Activated naive CD4-positive, alpha-beta T cell treated with anti-CD3 and anti-CD28 coated beads for 36 hours (primary cell): Measurements from ENCODE around the gene TCF12. TPM values are rescaled to one million over a fixed set of nuclear protein-coding genes. Genes with fewer than 3 reads are reported as not detected.

ENCODE experiments used
- CTCF ChIA-PET: fragments of 350-600 bp; sonication (Branson Sonifier 250); formaldehyde crosslinking; loops from one replicate; lab custom pipeline; 2021; ENCODE audit warnings: antibody characterized with exemption; lab: Charles Lee
- DNase-seq: peaks from one replicate; pipeline ENCODE4 v3.0.0-alpha.2; 2020
- H3K27ac Mint-ChIP-seq: one replicate; pipeline ENCODE4 v1.8.0; 2021; ENCODE audit warnings: mild to moderate bottlenecking, mixed read lengths
- H3K27me3 Mint-ChIP-seq: one replicate; pipeline ENCODE4 v1.8.0; 2021; ENCODE audit warnings: low read depth, mixed read lengths
- H3K36me3 Mint-ChIP-seq: one replicate; pipeline ENCODE4 v1.8.0; 2021; ENCODE audit warnings: low read depth, mixed read lengths
- H3K4me1 Mint-ChIP-seq: one replicate; pipeline ENCODE4 v1.8.0; 2021; ENCODE audit warnings: low read depth, mixed read lengths
- H3K4me3 Mint-ChIP-seq: one replicate; pipeline ENCODE4 v1.8.0; 2021; ENCODE audit warnings: mild to moderate bottlenecking, moderate library complexity, mixed read lengths
- H3K9me3 Mint-ChIP-seq: one replicate; pipeline ENCODE4 v1.8.0; 2021; ENCODE audit warnings: mixed read lengths
- intact Hi-C: fragments of 100-400 bp; cut with micrococcal nuclease; formaldehyde crosslinking; loops from one replicate; pipeline ENCODE4 v1.15.1; 2023
- total RNA-seq, 2 experiments: library from RNA; stranded (reverse); gene quantifications; one replicate each; pipeline ENCODE4 v1.2.3, GENCODE V29; 2021

TCF12 gene
- total RNA-seq, 2 experiments from 2014 or later, result 65.7 to 70.7 TPM

DNA sequence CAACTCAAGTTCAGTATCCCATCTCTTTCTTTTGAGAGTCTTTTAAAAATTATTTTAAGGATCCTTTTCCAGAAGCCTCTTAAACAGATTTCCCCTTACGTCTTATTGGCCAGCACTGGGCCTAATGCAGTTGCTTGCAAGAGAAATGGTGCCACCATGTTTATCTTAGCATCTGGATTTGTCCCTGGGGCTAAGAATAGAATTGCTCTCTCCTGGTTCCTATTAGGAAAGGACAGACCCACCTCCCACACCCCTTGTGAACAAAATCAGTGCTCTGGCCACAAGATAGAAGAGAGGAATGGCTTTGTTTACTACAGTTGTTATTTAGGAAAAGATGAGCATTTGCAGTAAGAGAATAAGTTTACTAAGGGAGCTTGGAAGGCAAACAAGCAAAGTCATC, 329.6 kb downstream of the TCF12 start:
- no peaks in the 10 kb centered on the region for H3K27me3 Mint-ChIP-seq
- no peak overlapping the region for H3K4me3 Mint-ChIP-seq
- H3K9me3 Mint-ChIP-seq, result no peaks in the 10 kb centered on the region
- H3K27ac Mint-ChIP-seq, result no peak overlapping the region
- H3K4me1 Mint-ChIP-seq, result no peaks in the 10 kb centered on the region
- DNase-seq, result no peak
- CTCF ChIA-PET, result no interaction called here
- peaks cover 22% of the 10 kb centered on the region for H3K36me3 Mint-ChIP-seq
- intact Hi-C loops, result no loop called here

GRCh38 chr15:57251308-57251707, 332.9 kb downstream of the TCF12 start:
- CTCF ChIA-PET, result no interaction called here
- H3K27me3 Mint-ChIP-seq, result no peaks in the 10 kb centered on the region

DNA sequence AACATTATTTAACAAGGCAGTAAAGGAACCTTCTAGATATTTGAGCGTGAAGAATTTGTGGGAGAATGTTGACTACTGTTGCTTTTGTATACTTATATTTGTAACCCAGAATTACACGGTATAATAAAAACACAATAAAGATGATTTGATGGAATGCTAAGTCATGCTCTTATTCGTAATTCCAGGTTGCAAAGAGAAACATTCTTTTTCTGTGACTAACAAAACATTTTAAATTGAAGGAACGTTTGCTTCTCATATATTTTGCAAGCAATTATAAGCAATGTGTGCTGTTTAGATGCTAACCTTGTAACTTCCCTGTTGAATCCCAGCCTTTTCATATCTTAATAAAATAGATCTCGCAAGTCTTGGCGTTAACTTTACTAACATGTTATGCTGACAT, 333.5 kb downstream of the TCF12 start:
- no peak overlapping the region for H3K4me3 Mint-ChIP-seq

More at GRCh38 chr15:57251308-57251707, 332.9 kb downstream of the TCF12 start:
- no peak for DNase-seq
- Mint-ChIP-seq H3K9me3 (no peaks in the 10 kb centered on the region), H3K4me3 (no peak overlapping the region), H3K4me1 (no peaks in the 10 kb centered on the region), H3K27ac (no peak overlapping the region), H3K36me3 (peaks cover 19% of the 10 kb centered on the region)
- intact Hi-C loops, result no loop called here

GRCh38 chr15:57253082-57253481, 334.6 kb downstream of the TCF12 start:
- no peak overlapping the region for H3K27ac Mint-ChIP-seq
- intact Hi-C loops, result no loop called here
- no peaks in the 10 kb centered on the region for H3K4me1 Mint-ChIP-seq
- H3K9me3 Mint-ChIP-seq, result no peaks in the 10 kb centered on the region
- CTCF ChIA-PET, result interaction anchor here (0.7 kb wide), 1 partner anchor 212 kb away, joined by 3 read pairs; no protein-coding TSS in a partner anchor
- DNase-seq, result no peak
- H3K4me3 Mint-ChIP-seq, result no peak overlapping the region
- peaks cover 10% of the 10 kb centered on the region for H3K36me3 Mint-ChIP-seq
- H3K27me3 Mint-ChIP-seq, result no peaks in the 10 kb centered on the region

More for the DNA sequence above, 333.5 kb downstream of the TCF12 start:
- Mint-ChIP-seq H3K9me3 (no peaks in the 10 kb centered on the region), H3K4me1 (no peaks in the 10 kb centered on the region), H3K27me3 (no peaks in the 10 kb centered on the region), H3K36me3 (peaks cover 17% of the 10 kb centered on the region), H3K27ac (no peak overlapping the region)
- CTCF ChIA-PET, result interaction anchor here (0.5 kb wide), 1 partner anchor 10 kb away, joined by 3 read pairs; no protein-coding TSS in a partner anchor
- DNase-seq, result no peak
- intact Hi-C loops, result no loop called here

- CTCF ChIA-PET, result interaction anchor here (0.7 kb wide), 1 partner anchor 212 kb away, joined by 3 read pairs; no protein-coding TSS in a partner anchor
- no peak for DNase-seq
- no peak overlapping the region for H3K27ac Mint-ChIP-seq
- H3K36me3 Mint-ChIP-seq, result peaks cover 10% of the 10 kb centered on the region
- no peaks in the 10 kb centered on the region for H3K9me3 Mint-ChIP-seq
- intact Hi-C loops, result no loop called here
- H3K4me3 Mint-ChIP-seq, result no peak overlapping the region
- no peaks in the 10 kb centered on the region for H3K27me3 Mint-ChIP-seq
- no peaks in the 10 kb centered on the region for H3K4me1 Mint-ChIP-seq
Measured at GRCh38 chr15:57253500-57253899, 335.1 kb downstream of the TCF12 start.

DNA sequence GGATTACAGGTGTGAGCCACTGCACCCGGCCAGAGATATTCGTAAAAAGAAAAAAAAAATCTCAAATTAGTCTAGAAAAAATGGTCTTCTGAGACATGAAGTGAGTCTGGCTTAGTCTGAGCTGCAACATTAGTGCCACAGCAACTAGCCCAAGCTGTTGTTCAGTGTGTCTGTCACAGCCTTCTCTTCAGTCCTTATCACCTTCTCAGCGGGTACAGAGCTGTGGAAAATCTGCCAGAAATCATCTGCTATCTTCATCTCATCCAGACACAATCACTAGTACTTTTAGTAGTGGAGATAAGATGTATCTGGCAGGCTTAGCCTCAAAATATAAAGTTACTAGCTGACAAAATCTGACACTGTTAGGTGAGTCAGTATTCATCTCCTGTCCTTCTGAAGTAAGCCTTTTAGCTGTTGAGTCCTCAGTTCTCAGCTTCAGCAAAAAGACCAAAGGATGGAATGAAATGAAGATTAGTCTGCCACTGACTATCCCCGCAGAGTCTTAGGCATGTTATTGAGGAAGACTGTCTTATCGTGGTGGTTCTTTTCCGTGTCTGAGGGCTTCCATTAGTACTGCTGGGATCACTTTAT, 337.4 kb downstream of the TCF12 start:
- intact Hi-C loops, result no loop called here
- DNase-seq, result no peak
- no peak overlapping the region for H3K27ac Mint-ChIP-seq
- CTCF ChIA-PET, result no interaction called here
- H3K4me1 Mint-ChIP-seq, result no peaks in the 10 kb centered on the region
- H3K36me3 Mint-ChIP-seq, result peaks cover 8% of the 10 kb centered on the region
- no peaks in the 10 kb centered on the region for H3K9me3 Mint-ChIP-seq
- H3K4me3 Mint-ChIP-seq, result no peak overlapping the region
- H3K27me3 Mint-ChIP-seq, result no peaks in the 10 kb centered on the region

GRCh38 chr15:57256939-57257338, 338.5 kb downstream of the TCF12 start:
- no peak overlapping the region for H3K27ac Mint-ChIP-seq
- no peaks in the 10 kb centered on the region for H3K4me1 Mint-ChIP-seq
- peaks cover 8% of the 10 kb centered on the region for H3K36me3 Mint-ChIP-seq
- no peak overlapping the region for H3K4me3 Mint-ChIP-seq
- no peaks in the 10 kb centered on the region for H3K9me3 Mint-ChIP-seq
- no peak for DNase-seq
- H3K27me3 Mint-ChIP-seq, result no peaks in the 10 kb centered on the region
- intact Hi-C loops, result no loop called here
- CTCF ChIA-PET, result interaction anchor here (0.9 kb wide), 1 partner anchor 14 kb away, joined by 3 read pairs; no protein-coding TSS in a partner anchor

DNA sequence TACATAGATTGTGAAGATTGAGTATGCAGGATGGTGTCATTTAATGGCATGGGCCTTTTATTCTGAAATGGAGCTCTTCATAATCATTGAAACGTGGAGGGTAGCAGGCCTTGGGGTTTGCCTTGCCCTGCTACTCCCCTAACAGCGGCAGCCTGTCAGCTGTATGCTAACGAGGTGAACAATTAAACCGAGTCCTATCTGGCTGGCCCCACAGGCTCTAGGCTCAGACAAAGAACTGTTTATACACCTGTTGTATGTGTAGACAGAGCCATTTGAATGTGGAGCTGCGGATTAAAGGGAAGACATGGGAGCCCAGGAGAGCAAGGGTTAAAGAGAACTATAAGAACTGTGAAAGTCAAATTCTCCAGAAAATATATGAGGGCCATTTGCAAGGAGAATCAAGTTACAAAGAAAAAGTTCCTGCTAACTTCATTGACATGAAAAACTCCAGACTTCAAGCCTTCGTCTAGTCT, 341.2 kb downstream of the TCF12 start:
- Mint-ChIP-seq H3K27me3 (no peaks in the 10 kb centered on the region), H3K4me3 (no peak overlapping the region), H3K4me1 (no peaks in the 10 kb centered on the region), H3K36me3 (peaks cover 13% of the 10 kb centered on the region), H3K27ac (no peak overlapping the region), H3K9me3 (no peaks in the 10 kb centered on the region)
- intact Hi-C loops, result no loop called here
- DNase-seq, result no peak
- CTCF ChIA-PET, result no interaction called here

GRCh38 chr15:57263520-57263919, 345.1 kb downstream of the TCF12 start:
- no peak overlapping the region for H3K27ac Mint-ChIP-seq
- no peaks in the 10 kb centered on the region for H3K27me3 Mint-ChIP-seq
- H3K4me3 Mint-ChIP-seq, result no peak overlapping the region
- H3K9me3 Mint-ChIP-seq, result no peaks in the 10 kb centered on the region
- H3K4me1 Mint-ChIP-seq, result no peaks in the 10 kb centered on the region
- CTCF ChIA-PET, result interaction anchor here (1.5 kb wide), 1 partner anchor 50 kb away, joined by 3 read pairs; no protein-coding TSS in a partner anchor
- H3K36me3 Mint-ChIP-seq, result peaks cover 15% of the 10 kb centered on the region
- intact Hi-C loops, result no loop called here
- no peak for DNase-seq

GRCh38 chr15:57272771-57273357, 354.4 kb downstream of the TCF12 start:
- no peak for DNase-seq
- CTCF ChIA-PET, result no interaction called here
- intact Hi-C loops, result no loop called here
- H3K27me3 Mint-ChIP-seq, result no peaks in the 10 kb centered on the region
- no peak overlapping the region for H3K27ac Mint-ChIP-seq
- H3K4me3 Mint-ChIP-seq, result no peak overlapping the region
- H3K36me3 Mint-ChIP-seq, result peaks cover 36% of the 10 kb centered on the region
- no peaks in the 10 kb centered on the region for H3K4me1 Mint-ChIP-seq
- no peaks in the 10 kb centered on the region for H3K9me3 Mint-ChIP-seq

DNA sequence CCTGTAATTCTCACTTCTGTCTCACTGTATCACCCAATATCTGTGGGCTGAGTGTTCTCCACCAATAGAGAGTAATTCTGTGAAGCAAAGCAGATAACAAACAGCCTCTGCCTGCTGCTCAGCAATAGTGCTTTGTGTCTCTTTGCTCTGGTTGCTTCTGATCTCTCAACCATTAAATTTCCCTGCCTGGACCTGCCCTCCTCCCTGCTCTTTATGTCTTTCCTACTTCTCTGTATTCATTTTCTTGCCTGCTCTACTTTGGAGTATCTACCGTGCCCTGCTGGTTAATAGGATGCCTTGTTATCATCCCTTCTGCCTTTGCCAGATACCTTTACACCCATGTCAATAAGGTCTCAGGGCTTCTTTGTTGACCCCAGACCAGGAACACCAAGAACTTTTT, 355.0 kb downstream of the TCF12 start:
- Mint-ChIP-seq H3K27ac (no peak overlapping the region), H3K36me3 (peaks cover 36% of the 10 kb centered on the region), H3K4me1 (no peaks in the 10 kb centered on the region), H3K27me3 (no peaks in the 10 kb centered on the region), H3K4me3 (no peak overlapping the region), H3K9me3 (no peaks in the 10 kb centered on the region)
- no peak for DNase-seq
- CTCF ChIA-PET, result no interaction called here
- intact Hi-C loops, result no loop called here

GRCh38 chr15:57278439-57278838, 360.0 kb downstream of the TCF12 start:
- no peak for DNase-seq
- H3K9me3 Mint-ChIP-seq, result no peaks in the 10 kb centered on the region
- H3K27ac Mint-ChIP-seq, result no peak overlapping the region
- no peaks in the 10 kb centered on the region for H3K27me3 Mint-ChIP-seq
- peaks cover 36% of the 10 kb centered on the region for H3K36me3 Mint-ChIP-seq
- CTCF ChIA-PET, result no interaction called here
- no peak overlapping the region for H3K4me3 Mint-ChIP-seq
- intact Hi-C loops, result no loop called here
- H3K4me1 Mint-ChIP-seq, result peaks cover under 1% of the 10 kb centered on the region

GRCh38 chr15:57280464-57280863, 362.0 kb downstream of the TCF12 start:
- DNase-seq, result no peak
- CTCF ChIA-PET, result no interaction called here
- intact Hi-C loops, result no loop called here
- Mint-ChIP-seq H3K36me3 (peaks cover 44% of the 10 kb centered on the region), H3K4me3 (no peak overlapping the region), H3K27ac (no peak overlapping the region), H3K4me1 (peaks cover 8% of the 10 kb centered on the region), H3K9me3 (no peaks in the 10 kb centered on the region), H3K27me3 (no peaks in the 10 kb centered on the region)
